ENCODE results near the gene GNAL. TPM values are rescaled to one million over a fixed set of nuclear protein-coding genes. Genes with fewer than 3 reads are reported as not detected.

GNAL gene
- total RNA-seq, 1 experiment from 2014 or later = 4.6 TPM

DNA sequence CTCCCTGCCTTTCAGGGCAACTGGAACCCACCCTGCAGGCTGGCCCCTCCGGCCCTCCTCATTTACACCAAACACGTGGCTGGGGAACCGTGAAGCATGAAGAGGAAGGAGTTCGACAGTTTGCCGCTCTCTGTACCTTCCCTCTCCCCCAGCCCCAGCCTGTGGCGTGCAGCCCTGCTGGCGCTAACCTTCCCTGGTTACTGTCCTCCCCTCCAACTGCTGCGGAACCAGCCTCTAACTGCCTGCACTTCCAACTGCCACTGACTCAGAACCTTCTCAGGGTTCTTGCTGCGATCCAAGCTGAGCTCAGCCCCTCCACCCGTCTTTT is 19.2 kb upstream of the GNAL start (continued):
- TF ChIP-seq, protein P1, sequence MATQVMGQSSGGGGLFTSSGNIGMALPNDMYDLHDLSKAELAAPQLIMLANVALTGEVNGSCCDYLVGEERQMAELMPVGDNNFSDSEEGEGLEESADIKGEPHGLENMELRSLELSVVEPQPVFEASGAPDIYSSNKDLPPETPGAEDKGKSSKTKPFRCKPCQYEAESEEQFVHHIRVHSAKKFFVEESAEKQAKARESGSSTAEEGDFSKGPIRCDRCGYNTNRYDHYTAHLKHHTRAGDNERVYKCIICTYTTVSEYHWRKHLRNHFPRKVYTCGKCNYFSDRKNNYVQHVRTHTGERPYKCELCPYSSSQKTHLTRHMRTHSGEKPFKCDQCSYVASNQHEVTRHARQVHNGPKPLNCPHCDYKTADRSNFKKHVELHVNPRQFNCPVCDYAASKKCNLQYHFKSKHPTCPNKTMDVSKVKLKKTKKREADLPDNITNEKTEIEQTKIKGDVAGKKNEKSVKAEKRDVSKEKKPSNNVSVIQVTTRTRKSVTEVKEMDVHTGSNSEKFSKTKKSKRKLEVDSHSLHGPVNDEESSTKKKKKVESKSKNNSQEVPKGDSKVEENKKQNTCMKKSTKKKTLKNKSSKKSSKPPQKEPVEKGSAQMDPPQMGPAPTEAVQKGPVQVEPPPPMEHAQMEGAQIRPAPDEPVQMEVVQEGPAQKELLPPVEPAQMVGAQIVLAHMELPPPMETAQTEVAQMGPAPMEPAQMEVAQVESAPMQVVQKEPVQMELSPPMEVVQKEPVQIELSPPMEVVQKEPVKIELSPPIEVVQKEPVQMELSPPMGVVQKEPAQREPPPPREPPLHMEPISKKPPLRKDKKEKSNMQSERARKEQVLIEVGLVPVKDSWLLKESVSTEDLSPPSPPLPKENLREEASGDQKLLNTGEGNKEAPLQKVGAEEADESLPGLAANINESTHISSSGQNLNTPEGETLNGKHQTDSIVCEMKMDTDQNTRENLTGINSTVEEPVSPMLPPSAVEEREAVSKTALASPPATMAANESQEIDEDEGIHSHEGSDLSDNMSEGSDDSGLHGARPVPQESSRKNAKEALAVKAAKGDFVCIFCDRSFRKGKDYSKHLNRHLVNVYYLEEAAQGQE (IDR thresholded peaks at IDR 0.05; ENCODE audit: low read depth) = no peak
- TF ChIP-seq MAX (IDR thresholded peaks at IDR 0.05) = no peak
- no peak for TF ChIP-seq ZNF274 (IDR thresholded peaks at IDR 0.05; ENCODE audit: low read depth, low read length)

GRCh38 chr18:11671156-11671555 is 17.9 kb upstream of the GNAL start:
- H2AFZ ChIP-seq (ENCODE audit: low read depth, low read length, poor library complexity, severe bottlenecking) = no peak overlapping the region
- POLR2A ChIA-PET = no interaction called here
- H4K20me1 ChIP-seq (ENCODE audit: insufficient read depth) = no peaks in the 10 kb centered on the region
- no peak overlapping the region for H3K27ac ChIP-seq (ENCODE audit: low read depth, low read length)
- DNase-seq (ENCODE audit: low read depth, low spot score) (no peak), ATAC-seq (no peak)
- H3K9me3 ChIP-seq (ENCODE audit: control insufficient read depth in 1 of 2, insufficient read depth in 1 of 2, low read depth in 1 of 2, low read length in 2 of 2) = no peaks in the 10 kb centered on the region
- H3K27me3 ChIP-seq (ENCODE audit: insufficient read depth, low read length) = peaks cover 15% of the 10 kb centered on the region; the same call in 1 of the 2 replicates
- BruUV-seq (replicated peaks) = no TSS peak
- H3K79me2 ChIP-seq (ENCODE audit: insufficient read depth, low read length) = no peaks in the 10 kb centered on the region
- RAD21 ChIA-PET (ENCODE audit: low non-redundant PET in 1 of 2, low total read pairs in 2 of 2, uncharacterized antibody in 2 of 2, unreplicated experiment in 2 of 2) = no interaction called here
- no peak overlapping the region for H3K9ac ChIP-seq (ENCODE audit: low read length)
- TF ChIP-seq YY1 (IDR thresholded peaks at IDR 0.05; ENCODE audit: extremely low read depth, insufficient replicate concordance, low read depth, low read length) (no peak), SRF (IDR thresholded peaks at IDR 0.05; ENCODE audit: low read depth) (no peak)
- H3K9me2 ChIP-seq (ENCODE audit: insufficient read depth) = no peaks in the 10 kb centered on the region
- H3K36me3 ChIP-seq (ENCODE audit: control insufficient read depth in 1 of 2, insufficient read depth in 2 of 2, low read length in 2 of 2) = no peaks in the 10 kb centered on the region
- H3K4me3 ChIP-seq (replicated peaks in 1 of 2; ENCODE audit: low read depth in 1 of 2, low read length in 2 of 2) = no peak overlapping the region
- H3K4me2 ChIP-seq (ENCODE audit: low read length) = no peak overlapping the region
- intact Hi-C loops (cut with micrococcal nuclease) = no loop called here
- H3K4me1 ChIP-seq (ENCODE audit: control insufficient read depth in 1 of 2, insufficient read depth in 2 of 2, low read length in 2 of 2) = no peaks in the 10 kb centered on the region
- CTCF ChIA-PET = interaction anchor here (2.1 kb wide), 1 partner anchor 16 kb away, joined by 6 read pairs; no protein-coding TSS in a partner anchor

Data from HCT116 (cell line).